Testis (tissue), 2 donors: Measurements from ENCODE around the gene PIP5K1C.

ENCODE experiments used
- CTCF ChIP-seq, 3 experiments: fragments of 450-650 bp in 2 of 3; fragments of 200-600 bp in 1 of 3; sonication (generic) in 1 of 3; IDR thresholded peaks; one replicate each; pipeline ENCODE4 v1.5.1; 2016 to 2019; ENCODE audit warnings: antibody characterized with exemption in 3 of 3, mild to moderate bottlenecking in 2 of 3, moderate library complexity in 1 of 3
- POLR2A ChIP-seq: fragments of 450-650 bp; IDR thresholded peaks from one replicate; pipeline ENCODE4 v1.6.1; 2017; ENCODE audit warnings: antibody characterized with exemption, mild to moderate bottlenecking, moderate library complexity

- TF ChIP-seq CTCF (IDR thresholded peaks at IDR 0.05): no peak
- TF ChIP-seq POLR2A: no peak
These were observed 27.3 kb downstream of the PIP5K1C start for GRCh38 chr19:3672993-3673392.
